ENCODE measurements around the gene PDE9A.
"Not testable (repeated sequence)": the region's sequence is repeated elsewhere in the genome, so short reads cannot be mapped to it uniquely, and the experiment has no call there.

Gene PDE9A

GRCh38 chr21:42624095-42624790 lies 29.2 kb upstream of the PDE9A start:
- no peak for DNase-seq (ENCODE audit: low spot score)
- no peak for FAIRE-seq

DNA sequence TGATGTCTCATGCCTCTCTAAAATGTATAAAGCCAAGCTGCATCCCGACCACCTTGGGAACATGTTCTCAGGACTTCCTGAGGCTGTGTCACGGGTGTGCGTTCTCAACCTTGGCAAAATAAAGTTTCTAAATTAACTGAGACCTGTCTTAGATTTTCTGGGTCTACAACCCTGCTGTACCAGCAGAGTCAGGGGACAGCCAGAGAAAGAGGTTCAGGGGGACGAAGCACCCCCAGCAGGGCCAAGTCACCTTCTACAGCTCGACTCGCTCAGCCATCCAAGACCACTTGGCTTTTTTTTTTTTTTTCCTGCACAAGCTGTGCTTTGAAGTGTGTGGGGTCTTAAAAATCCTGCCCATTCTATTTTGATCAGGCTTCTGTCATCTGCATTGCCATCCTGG lies 28.5 kb upstream of the PDE9A start:
- FAIRE-seq (no peak), DNase-seq (ENCODE audit: low spot score) (no peak)

DNA sequence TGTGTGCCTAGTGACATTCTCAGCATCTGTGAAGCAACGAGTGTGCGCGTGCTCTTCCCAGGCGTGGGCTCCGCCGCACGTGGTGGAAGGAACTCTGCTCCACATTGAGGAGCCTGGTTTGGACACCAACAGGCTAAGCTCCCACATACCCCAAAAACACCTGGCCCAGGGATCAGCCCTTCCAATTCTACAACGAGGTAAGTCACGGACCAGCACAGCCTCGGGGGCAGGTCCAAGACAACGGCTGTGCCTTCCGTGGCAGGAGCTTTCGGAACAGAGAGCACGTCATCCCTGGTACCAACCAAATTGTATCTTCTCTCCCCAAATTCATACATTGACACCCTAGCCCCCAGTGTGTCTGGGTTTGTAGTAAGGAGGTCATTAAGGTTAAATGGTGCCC lies 27.2 kb upstream of the PDE9A start:
- no peak for FAIRE-seq

DNA sequence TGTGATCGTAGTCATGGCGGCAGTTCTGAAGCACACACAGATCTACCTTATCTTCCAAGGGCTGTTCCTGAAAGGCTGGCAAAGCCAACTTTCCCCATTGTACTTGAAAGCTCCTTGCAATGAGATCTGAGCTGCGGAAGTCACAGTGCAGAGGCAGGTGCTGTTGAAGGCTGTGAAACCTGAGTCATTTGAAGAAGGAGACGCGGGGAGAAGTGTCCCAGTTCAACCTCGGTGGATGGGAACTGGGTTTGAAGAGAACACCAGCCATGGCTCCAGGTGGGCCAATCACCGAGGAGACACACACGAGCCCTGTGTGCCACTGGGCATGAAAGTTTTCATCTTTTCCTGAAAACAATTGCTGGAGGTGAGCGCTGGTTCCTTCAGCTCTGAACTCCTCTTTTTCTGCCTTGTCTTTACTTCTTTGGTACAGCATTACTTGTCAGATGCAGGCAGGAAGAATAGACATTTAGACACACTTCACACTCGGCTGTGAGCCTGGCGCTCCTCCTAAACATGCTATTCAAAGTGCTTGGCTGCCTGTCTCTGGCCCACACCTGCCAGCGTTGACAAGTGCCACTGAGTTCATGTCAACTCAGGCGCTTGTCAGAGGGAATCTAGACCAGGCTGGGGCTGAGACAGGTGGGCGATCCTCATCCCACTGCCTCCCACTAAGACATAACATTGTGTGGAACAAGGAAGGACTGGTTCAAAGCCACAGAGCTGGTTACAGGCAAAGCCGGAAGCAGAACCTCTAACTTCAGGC lies 25.7 kb upstream of the PDE9A start:
- FAIRE-seq (no peak), DNase-seq (ENCODE audit: low spot score) (no peak)

More for the DNA sequence above, 27.2 kb upstream of the PDE9A start:
- DNase-seq (ENCODE audit: low spot score): no peak

DNA sequence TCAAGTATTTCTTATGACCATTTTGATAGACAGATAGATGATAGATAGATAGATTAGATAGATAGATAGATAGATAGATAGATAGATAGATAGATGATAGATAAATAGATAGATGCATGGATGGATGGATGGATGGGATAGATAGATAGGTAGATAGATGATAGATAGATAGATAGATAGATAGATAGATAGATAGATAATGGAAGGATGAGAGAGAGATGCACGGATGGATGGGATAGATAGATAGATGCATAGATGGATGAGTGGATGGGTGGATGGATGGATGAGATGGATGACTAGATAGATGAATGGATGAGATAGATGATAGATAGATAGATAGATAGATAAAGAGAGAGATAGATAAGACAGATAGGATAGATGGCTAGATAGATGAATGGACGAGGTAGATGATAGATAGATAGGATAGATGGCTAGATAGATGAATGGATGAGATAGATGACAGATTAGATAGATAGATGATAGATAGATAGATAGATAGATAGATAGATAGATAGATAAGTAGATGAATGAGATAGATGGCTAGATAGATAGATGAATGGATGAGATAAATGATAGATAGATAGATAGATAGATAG lies 24.9 kb upstream of the PDE9A start:
- FAIRE-seq: not testable (repeated sequence)

DNA sequence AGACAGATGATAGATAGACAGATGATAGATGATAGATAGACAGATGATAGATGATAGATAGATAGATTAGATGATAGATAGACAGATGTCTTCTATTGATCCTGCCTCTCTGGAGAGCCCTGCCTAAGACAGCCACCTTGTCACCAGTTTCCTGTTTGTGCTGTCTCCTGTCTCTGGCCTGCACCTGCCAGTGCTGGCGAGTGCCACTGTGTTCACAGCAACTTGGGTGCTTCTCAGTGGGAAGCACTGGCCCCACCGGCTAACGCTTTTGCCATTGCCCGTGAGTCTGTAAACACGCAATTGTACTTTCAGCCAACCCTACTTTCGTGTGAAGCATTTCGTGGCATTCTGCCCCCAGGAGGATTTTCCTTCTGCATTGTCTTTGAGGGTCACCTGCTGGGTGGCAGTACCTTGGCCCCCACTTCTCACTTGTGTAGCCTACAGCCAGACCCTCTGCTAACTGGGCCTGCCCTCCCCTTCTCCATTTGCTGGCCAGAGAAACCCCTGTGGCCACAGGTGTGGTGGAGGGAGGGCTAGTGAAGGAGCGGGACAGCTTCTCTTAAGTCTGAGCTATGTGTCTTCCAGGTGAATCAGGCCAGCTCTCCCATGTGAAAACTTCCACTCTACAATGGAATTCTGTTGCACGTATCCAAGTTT lies 23.4 kb upstream of the PDE9A start:
- DNase-seq (ENCODE audit: low spot score) (no peak), FAIRE-seq (no peak)

More for the DNA sequence above, 24.9 kb upstream of the PDE9A start:
- DNase-seq (ENCODE audit: low spot score): not testable (repeated sequence)

DNA sequence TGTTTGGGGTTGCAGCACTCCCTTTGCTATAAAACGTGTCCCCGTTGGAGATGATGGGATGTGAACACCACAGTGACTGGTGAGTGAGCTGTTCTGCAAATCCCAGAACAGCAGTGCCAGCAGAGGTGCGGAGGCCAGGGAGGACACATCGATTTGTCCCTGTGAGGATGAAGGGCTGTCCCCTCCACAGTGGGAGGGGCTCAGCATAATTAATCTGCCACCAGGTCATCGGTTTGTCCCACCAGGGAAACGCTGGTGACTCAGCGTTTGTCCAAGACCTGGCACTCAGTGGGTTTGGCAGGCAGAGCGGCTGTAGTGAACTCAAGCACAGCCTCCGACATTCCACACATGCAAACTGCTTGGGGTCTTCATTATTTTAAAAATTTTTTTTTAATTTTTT lies 22.8 kb upstream of the PDE9A start:
- FAIRE-seq (no peak), DNase-seq (ENCODE audit: low spot score) (no peak)

GRCh38 chr21:42631142-42631541 lies 22.3 kb upstream of the PDE9A start:
- FAIRE-seq (no peak), DNase-seq (ENCODE audit: low spot score) (no peak)

DNA sequence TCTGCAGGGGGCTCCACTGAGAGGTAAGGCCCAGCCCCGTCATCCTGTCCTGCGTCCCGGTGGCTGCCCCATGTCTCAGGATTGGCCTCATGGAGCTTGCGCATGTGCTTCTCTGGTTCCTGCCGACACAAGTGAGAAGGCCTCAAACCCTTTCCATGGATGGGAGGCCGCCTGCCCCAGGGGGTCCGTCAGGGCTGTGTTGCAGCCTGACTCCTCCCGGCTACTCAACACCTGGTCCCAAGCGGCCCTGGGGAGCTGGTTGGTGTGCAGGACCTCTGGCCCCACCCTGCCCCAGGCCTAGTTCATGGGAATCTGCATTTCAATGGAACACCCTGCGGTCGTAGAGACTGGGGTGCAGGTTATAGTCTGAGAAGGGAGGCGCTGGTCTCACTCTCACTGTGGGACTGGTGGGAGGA lies 21.1 kb upstream of the PDE9A start:
- DNase-seq (ENCODE audit: low spot score) (no peak), FAIRE-seq (no peak)

- DNase-seq (ENCODE audit: low spot score) (no peak), FAIRE-seq (no peak)
Observed at GRCh38 chr21:42632771-42633690, 20.4 kb upstream of the PDE9A start.

- DNase-seq (ENCODE audit: low spot score) (no peak), FAIRE-seq (no peak)
Observed at GRCh38 chr21:42633858-42634257, 19.6 kb upstream of the PDE9A start.

- FAIRE-seq: no peak
- no peak for DNase-seq (ENCODE audit: low spot score)
Observed at GRCh38 chr21:42635848-42636519, 17.4 kb upstream of the PDE9A start.

- FAIRE-seq (no peak), DNase-seq (ENCODE audit: low spot score) (no peak)
Observed at GRCh38 chr21:42636520-42637266, 16.7 kb upstream of the PDE9A start.

GRCh38 chr21:42637267-42638041 lies 16.0 kb upstream of the PDE9A start:
- no peak for FAIRE-seq

GRCh38 chr21:42638266-42638863 lies 15.1 kb upstream of the PDE9A start:
- FAIRE-seq (no peak), DNase-seq (ENCODE audit: low spot score) (no peak)

More at GRCh38 chr21:42637267-42638041, 16.0 kb upstream of the PDE9A start:
- DNase-seq (ENCODE audit: low spot score): no peak

DNA sequence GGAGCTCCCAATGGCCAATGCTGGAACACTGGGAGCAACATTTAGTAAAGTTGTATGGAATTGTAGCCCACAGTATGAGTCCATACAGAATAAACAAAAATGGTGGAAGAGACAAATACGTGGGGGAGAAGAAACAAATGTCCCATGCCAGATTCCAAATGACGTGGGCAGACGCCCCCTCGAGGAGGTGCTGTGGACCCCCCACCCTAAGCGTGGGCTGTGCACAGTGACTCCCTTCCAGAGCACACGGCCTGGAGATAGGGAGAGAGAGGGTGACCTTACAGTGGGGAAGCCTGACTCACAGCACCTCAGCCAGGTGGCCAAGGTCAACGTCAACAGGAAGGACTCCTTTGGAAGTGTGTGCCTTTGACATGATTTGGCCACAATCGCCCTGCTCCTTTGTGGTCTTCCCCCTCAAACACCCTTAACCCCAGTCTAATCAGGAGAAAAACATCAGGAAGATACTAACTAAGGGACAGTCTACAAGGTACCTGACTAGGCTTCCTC lies 13.7 kb upstream of the PDE9A start:
- no peak for DNase-seq (ENCODE audit: low spot score)
- FAIRE-seq: no peak

DNA sequence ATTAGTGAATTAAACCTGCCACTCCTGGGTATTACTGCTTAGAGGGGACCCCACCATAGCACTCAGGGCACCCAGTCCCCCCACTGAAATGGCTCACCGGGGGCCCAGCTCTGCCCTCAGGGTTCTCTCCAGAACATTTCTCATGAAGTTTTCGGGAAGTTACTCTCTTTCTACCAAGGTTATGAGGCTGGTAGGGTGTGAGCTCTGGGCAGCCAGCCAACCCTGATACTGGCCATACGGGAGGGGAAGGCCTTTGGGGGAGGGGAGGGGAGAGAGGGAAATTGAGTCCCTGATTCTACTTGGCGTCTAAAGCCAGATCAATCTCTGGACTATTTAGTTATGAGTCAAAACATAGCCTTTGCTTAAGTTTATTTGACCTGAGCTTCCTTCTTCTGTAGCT lies 12.9 kb upstream of the PDE9A start:
- DNase-seq (ENCODE audit: low spot score): no peak
- FAIRE-seq: no peak

Measured in RCC 7860 (cell line).